Gastroesophageal sphincter (tissue), 4 donors: ENCODE results near the gene PINK1. TPM values are rescaled to one million over a fixed set of nuclear protein-coding genes. Genes with fewer than 3 reads are reported as not detected.

Experiments used
- ATAC-seq: fragments of 150-250 bp; one replicate; pipeline ENCODE4 v1.9.1; 2016; ENCODE audit warnings: mild to moderate bottlenecking, moderate library complexity
- H3K27ac ChIP-seq, 4 donors: fragments of 200-600 bp; sonication (generic) in 3 of 4; 1 replicate in 3 of 4; 2 replicates in 1 of 4; pipeline ENCODE4 v1.5.1; 2016 to 2019
- H3K27me3 ChIP-seq: fragments of 200-600 bp; sonication (generic); one replicate; pipeline ENCODE4 v1.5.1; 2019
- H3K36me3 ChIP-seq, 2 donors: fragments of 200-600 bp; sonication (generic); one replicate each; pipeline ENCODE4 v1.5.1; 2019; ENCODE audit warnings: control low read depth in 1 of 2
- H3K4me1 ChIP-seq, 3 donors: fragments of 200-600 bp; sonication (generic); 1 replicate in 2 of 3; 2 replicates in 1 of 3; pipeline ENCODE4 v1.5.1; 2016 to 2019; ENCODE audit warnings: control low read depth in 2 of 3
- H3K4me3 ChIP-seq, 2 donors: fragments of 200-600 bp; sonication (generic); one replicate each; pipeline ENCODE4 v1.5.1; 2019; ENCODE audit warnings: mild to moderate bottlenecking in 1 of 2, moderate library complexity in 1 of 2
- H3K9me3 ChIP-seq, 3 donors: fragments of 200-600 bp; sonication (generic); one replicate each; pipeline ENCODE4 v1.5.1; 2017 to 2019; ENCODE audit warnings: control low read depth in 2 of 3
- CTCF ChIP-seq, 4 experiments: fragments of 200-600 bp in 2 of 4; fragments of 450-650 bp in 2 of 4; sonication (generic) in 1 of 4; IDR thresholded peaks; one replicate each; pipeline ENCODE4 v1.5.1; 2017 to 2019; ENCODE audit warnings: antibody characterized with exemption in 4 of 4, mild to moderate bottlenecking in 2 of 4, moderate library complexity in 2 of 4
- EP300 ChIP-seq: sonication (generic); formaldehyde crosslinking; IDR thresholded peaks from one replicate; pipeline ENCODE4 v1.6.1; 2017; ENCODE audit warnings: antibody characterized with exemption, mild to moderate bottlenecking
- POLR2A ChIP-seq, 2 donors: fragments of 450-650 bp; IDR thresholded peaks; one replicate each; pipeline ENCODE4 v1.6.1; 2017; ENCODE audit warnings: antibody characterized with exemption in 2 of 2, mild to moderate bottlenecking in 2 of 2, moderate library complexity in 1 of 2
- POLR2AphosphoS5 ChIP-seq: sonication (generic); formaldehyde crosslinking; IDR thresholded peaks from one replicate; pipeline ENCODE4 v1.6.1; 2017; ENCODE audit warnings: antibody characterized with exemption
- WGBS, 2 donors: methylation state at CpG; one replicate each; pipeline ENCODE4 v1.1.5; 2018; ENCODE audit warnings: low coverage in 1 of 2; 5-methylcytosine and 5-hydroxymethylcytosine counted together
- total RNA-seq, 4 donors: library from RNA; depleted of rRNA; stranded (reverse); fragments of >200 nt; gene quantifications; one replicate each; pipeline ENCODE4 v1.1.0, GENCODE V29; 2016

Gene PINK1
- total RNA-seq, 4 donors from 2014 or later: 148 to 269 (median 203) TPM

GRCh38 chr1:20594746-20595145 lies 38.5 kb upstream of the PINK1 start:
- H3K36me3 ChIP-seq: no peaks in the 10 kb centered on the region
- no peak for ATAC-seq
- 85% methylated on average over 12 of the region's 14 CpGs; no CpG with 5 or more reads in 1 of the 2 donors for WGBS, 2 donors
- no peaks in the 10 kb centered on the region for H3K9me3 ChIP-seq
- H3K4me1 ChIP-seq: no peaks in the 10 kb centered on the region
- no peak overlapping the region for H3K27ac ChIP-seq
- H3K4me3 ChIP-seq: no peak overlapping the region
- peaks cover 48% of the 10 kb centered on the region for H3K27me3 ChIP-seq
- no peak for TF ChIP-seq EP300
- no peak for TF ChIP-seq POLR2AphosphoS5
- no peak for TF ChIP-seq POLR2A (IDR thresholded peaks at IDR 0.05)
- no peak for TF ChIP-seq CTCF (IDR thresholded peaks at IDR 0.05)

- ATAC-seq: no peak
- 59 to 60% methylated on average over 1 to 5 of the region's 6 CpGs for WGBS, 2 donors
Measured at GRCh38 chr1:20596106-20596505, 37.2 kb upstream of the PINK1 start.

DNA sequence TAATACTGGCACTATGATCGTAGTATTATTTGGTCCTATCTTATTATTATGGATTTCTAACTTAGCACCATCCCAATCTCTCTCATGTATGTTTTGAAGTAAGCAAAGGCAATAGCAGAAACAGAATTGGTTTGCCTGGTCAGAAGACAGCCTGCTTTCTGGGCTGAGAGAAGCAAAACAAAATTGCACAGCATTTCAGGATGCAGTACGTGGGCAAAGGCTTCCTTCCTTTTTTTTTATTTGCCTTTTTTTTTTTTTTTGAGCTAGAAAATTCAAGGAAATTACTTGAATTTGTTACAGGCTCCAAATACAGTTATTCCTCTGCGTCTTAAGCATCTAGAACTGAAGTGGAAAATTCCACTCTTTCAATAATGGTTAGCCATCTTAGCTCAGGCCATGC lies 35.6 kb upstream of the PINK1 start:
- Histone ChIP-seq H3K27ac (no peak overlapping the region), H3K9me3 (no peaks in the 10 kb centered on the region), H3K4me3 (no peak overlapping the region), H3K4me1 (no peaks in the 10 kb centered on the region), H3K27me3 (peaks cover 19% of the 10 kb centered on the region), H3K36me3 (no peaks in the 10 kb centered on the region)
- WGBS, 2 donors: 51 to 84% methylated on average over 3 of the region's 3 CpGs
- ATAC-seq: no peak
- no peak for TF ChIP-seq CTCF (IDR thresholded peaks at IDR 0.05)
- TF ChIP-seq POLR2A (IDR thresholded peaks at IDR 0.05): no peak
- TF ChIP-seq EP300: no peak

More at GRCh38 chr1:20596106-20596505, 37.2 kb upstream of the PINK1 start:
- no peaks in the 10 kb centered on the region for H3K36me3 ChIP-seq
- TF ChIP-seq POLR2AphosphoS5: no peak
- TF ChIP-seq CTCF (IDR thresholded peaks at IDR 0.05): no peak
- no peak for TF ChIP-seq EP300
- peaks cover 35% of the 10 kb centered on the region for H3K27me3 ChIP-seq
- no peak overlapping the region for H3K27ac ChIP-seq
- H3K9me3 ChIP-seq: no peaks in the 10 kb centered on the region
- no peak overlapping the region for H3K4me3 ChIP-seq
- H3K4me1 ChIP-seq: no peaks in the 10 kb centered on the region

GRCh38 chr1:20600156-20600555 lies 33.1 kb upstream of the PINK1 start:
- H3K9me3 ChIP-seq: no peaks in the 10 kb centered on the region
- H3K27ac ChIP-seq: no peak overlapping the region
- no peak overlapping the region for H3K4me3 ChIP-seq
- H3K4me1 ChIP-seq: no peaks in the 10 kb centered on the region
- no peak for ATAC-seq
- 71 to 78% methylated on average over 3 to 5 of the region's 5 CpGs for WGBS, 2 donors
- peaks cover 9% of the 10 kb centered on the region for H3K27me3 ChIP-seq
- TF ChIP-seq POLR2AphosphoS5: no peak
- no peak for TF ChIP-seq CTCF (IDR thresholded peaks at IDR 0.05)
- TF ChIP-seq POLR2A (IDR thresholded peaks at IDR 0.05): no peak
- no peak for TF ChIP-seq EP300
- H3K36me3 ChIP-seq: no peaks in the 10 kb centered on the region

DNA sequence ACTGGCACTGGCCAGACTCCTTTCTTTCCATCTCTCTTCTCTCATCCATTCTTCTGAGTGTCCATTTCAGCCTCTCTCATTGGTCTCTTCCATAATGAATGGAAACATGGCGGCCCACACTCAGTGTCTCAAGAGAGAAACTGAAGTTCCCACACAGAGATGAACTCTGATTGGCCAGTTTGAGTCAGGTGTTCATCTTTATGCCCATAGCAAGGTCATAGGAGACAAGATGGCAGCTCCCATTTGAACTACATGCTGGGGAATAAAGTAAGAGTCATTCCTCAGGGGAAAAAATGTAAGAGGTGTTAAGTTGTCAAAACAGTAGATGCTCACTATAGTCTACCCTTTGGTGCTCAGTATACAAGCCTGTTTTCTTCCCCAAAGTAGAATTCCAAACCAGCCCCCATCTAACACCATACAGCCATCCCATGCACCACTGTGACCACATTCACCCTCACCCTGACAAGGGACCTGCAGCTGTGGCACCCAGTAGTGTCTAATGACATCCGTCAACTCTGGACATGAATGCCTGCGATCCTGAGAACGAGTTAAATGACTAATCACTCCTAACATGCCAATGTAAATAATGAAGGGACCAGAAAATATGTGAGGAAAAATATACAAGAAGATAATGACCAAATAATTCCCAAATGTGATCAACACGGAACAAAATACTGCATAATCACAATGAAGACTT lies 32.0 kb upstream of the PINK1 start:
- TF ChIP-seq POLR2A (IDR thresholded peaks at IDR 0.05) (no peak), EP300 (no peak), POLR2AphosphoS5 (no peak), CTCF (IDR thresholded peaks at IDR 0.05) (no peak)
- Histone ChIP-seq H3K36me3 (no peaks in the 10 kb centered on the region), H3K4me1 (no peaks in the 10 kb centered on the region), H3K4me3 (no peak overlapping the region), H3K27me3 (peaks cover 7% of the 10 kb centered on the region), H3K9me3 (no peaks in the 10 kb centered on the region), H3K27ac (no peak overlapping the region)
- no peak for ATAC-seq
- WGBS, 2 donors: 58 to 61% methylated on average over 4 to 5 of the region's 5 CpGs
